Smooth muscle cell (in vitro differentiated cells): ENCODE measurements around the gene EFNB2. TPM values are rescaled to one million over a fixed set of nuclear protein-coding genes. Genes with fewer than 3 reads are reported as not detected.

ENCODE experiments used
- DNase-seq: peaks from one replicate; lab custom pipeline; 2025; ENCODE audit not compliant: unreplicated experiment; lab: John Stamatoyannopoulos, UW
- H2AFZ ChIP-seq: fragments of 200-600 bp; sonication (generic); 2 replicates; pipeline ENCODE4 v1.6.0; 2016; ENCODE audit warnings: antibody characterized with exemption, low read depth, mild to moderate bottlenecking
- H3F3A ChIP-seq: fragments of 200-600 bp; sonication (generic); 2 replicates; pipeline ENCODE4 v1.6.0; 2017; ENCODE audit warnings: antibody characterized with exemption, low read depth
- H3K27ac ChIP-seq: fragments of 200-600 bp; sonication (generic); 2 replicates; pipeline ENCODE4 v1.5.1; 2016; ENCODE audit warnings: low read depth, mild to moderate bottlenecking
- H3K27me3 ChIP-seq: fragments of 200-600 bp; sonication (generic); 2 replicates; pipeline ENCODE4 v1.6.1; 2016; ENCODE audit warnings: low read depth, mild to moderate bottlenecking
- H3K36me3 ChIP-seq: fragments of 200-600 bp; sonication (generic); 2 replicates; pipeline ENCODE4 v1.5.1; 2016; ENCODE audit warnings: low read depth
- H3K4me1 ChIP-seq: fragments of 200-600 bp; sonication (generic); 2 replicates; pipeline ENCODE4 v1.5.1; 2016; ENCODE audit warnings: low read depth
- H3K4me2 ChIP-seq: fragments of 200-600 bp; sonication (generic); 2 replicates; pipeline ENCODE4 v1.6.0; 2016; ENCODE audit warnings: mild to moderate bottlenecking
- H3K4me3 ChIP-seq: fragments of 200-600 bp; sonication (generic); 2 replicates; pipeline ENCODE4 v1.5.1; 2016; ENCODE audit warnings: mild to moderate bottlenecking
- H3K79me2 ChIP-seq: fragments of 200-600 bp; sonication (generic); 2 replicates; pipeline ENCODE4 v1.6.0; 2016; ENCODE audit warnings: low read depth, mild to moderate bottlenecking
- H3K9ac ChIP-seq: fragments of 200-600 bp; sonication (generic); 2 replicates; pipeline ENCODE4 v1.6.0; 2016; ENCODE audit warnings: low read depth
- H3K9me3 ChIP-seq: fragments of 200-600 bp; sonication (generic); replicated peaks from 2 replicates; pipeline ENCODE4 v1.5.1; 2016; ENCODE audit warnings: low read depth
- H4K20me1 ChIP-seq: fragments of 200-600 bp; sonication (generic); 2 replicates; pipeline ENCODE4 v1.6.0; 2016; ENCODE audit warnings: low read depth
- WGBS: methylation state at CpG from one replicate; pipeline ENCODE4 v1.1.7; 2016; ENCODE audit warnings: low lambda C conversion rate; 5-methylcytosine and 5-hydroxymethylcytosine counted together
- polyA plus RNA-seq: library from polyadenylated mRNA; unstranded; fragments of >200 nt; fragmentation: Nextera tagmentation; extraction: Ambion mirVana; gene quantifications from 2 replicates; pipeline ENCODE4 v1.2.1, GENCODE V29; 2016
- total RNA-seq: library from RNA; depleted of rRNA; stranded (reverse); fragments of >200 nt; gene quantifications from 2 replicates; pipeline ENCODE4 v1.2.3, GENCODE V29; 2014
- TF ChIP-seq, protein P1 (sequence below): fragments of 200-600 bp; sonication (generic); IDR thresholded peaks from 2 replicates; pipeline ENCODE4 v1.5.1; 2017; ENCODE audit warnings: borderline replicate concordance, mild to moderate bottlenecking, antibody characterized with exemption; ENCODE audit not compliant: insufficient read depth, poor library complexity, severe bottlenecking

The EFNB2 gene
- total and polyA plus RNA-seq, 2 experiments from 2014 or later = 15.5 to 42.0 TPM

DNA sequence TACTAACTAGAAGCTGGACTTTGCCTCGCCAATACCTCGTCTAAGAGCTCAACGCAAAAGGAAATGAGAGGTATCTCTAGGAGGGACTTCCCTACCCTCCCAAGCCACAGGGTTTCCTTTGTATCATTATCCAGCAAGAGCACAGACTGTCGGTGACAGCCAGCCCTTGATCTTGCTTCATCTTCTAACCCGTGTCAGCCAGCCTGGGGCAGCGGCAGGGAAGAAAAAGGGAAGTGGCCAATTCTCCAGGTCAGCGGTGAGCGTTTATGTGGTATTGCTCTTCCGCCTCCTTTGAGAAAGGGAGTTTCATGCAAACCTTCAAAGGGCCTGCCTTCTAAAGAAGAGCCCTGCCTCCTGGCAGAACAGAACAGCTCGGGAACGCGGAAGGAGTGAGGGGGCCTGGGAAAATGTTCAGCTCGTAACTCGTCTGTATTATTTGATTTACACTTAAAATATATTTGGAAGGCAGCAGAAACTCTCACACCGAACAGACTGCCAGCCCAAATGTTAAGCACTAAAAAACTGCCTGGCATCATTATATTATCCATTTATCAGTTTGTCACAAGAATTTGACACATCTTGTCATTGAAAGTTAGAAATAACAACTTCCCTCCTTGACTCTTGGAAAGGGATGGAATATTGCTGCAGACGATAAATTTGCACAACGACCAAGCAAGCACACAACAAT, 41.8 kb downstream of the EFNB2 start:
- Histone ChIP-seq H3K9ac (no peak overlapping the region), H3K27me3 (no peaks in the 10 kb centered on the region), H2AFZ (no peak overlapping the region), H3K4me2 (no peak overlapping the region), H3K27ac (no peak overlapping the region), H3K4me3 (no peak overlapping the region), H3F3A (no peaks in the 10 kb centered on the region), H4K20me1 (no peaks in the 10 kb centered on the region), H3K4me1 (no peaks in the 10 kb centered on the region), H3K9me3 (no peaks in the 10 kb centered on the region), H3K79me2 (peaks cover 19% of the 10 kb centered on the region), H3K36me3 (peaks cover 7% of the 10 kb centered on the region)
- WGBS = 85% methylated on average over 17 of the region's 17 CpGs
- TF ChIP-seq, protein P1, sequence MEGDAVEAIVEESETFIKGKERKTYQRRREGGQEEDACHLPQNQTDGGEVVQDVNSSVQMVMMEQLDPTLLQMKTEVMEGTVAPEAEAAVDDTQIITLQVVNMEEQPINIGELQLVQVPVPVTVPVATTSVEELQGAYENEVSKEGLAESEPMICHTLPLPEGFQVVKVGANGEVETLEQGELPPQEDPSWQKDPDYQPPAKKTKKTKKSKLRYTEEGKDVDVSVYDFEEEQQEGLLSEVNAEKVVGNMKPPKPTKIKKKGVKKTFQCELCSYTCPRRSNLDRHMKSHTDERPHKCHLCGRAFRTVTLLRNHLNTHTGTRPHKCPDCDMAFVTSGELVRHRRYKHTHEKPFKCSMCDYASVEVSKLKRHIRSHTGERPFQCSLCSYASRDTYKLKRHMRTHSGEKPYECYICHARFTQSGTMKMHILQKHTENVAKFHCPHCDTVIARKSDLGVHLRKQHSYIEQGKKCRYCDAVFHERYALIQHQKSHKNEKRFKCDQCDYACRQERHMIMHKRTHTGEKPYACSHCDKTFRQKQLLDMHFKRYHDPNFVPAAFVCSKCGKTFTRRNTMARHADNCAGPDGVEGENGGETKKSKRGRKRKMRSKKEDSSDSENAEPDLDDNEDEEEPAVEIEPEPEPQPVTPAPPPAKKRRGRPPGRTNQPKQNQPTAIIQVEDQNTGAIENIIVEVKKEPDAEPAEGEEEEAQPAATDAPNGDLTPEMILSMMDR = no peak
- DNase-seq = no peak

DNA sequence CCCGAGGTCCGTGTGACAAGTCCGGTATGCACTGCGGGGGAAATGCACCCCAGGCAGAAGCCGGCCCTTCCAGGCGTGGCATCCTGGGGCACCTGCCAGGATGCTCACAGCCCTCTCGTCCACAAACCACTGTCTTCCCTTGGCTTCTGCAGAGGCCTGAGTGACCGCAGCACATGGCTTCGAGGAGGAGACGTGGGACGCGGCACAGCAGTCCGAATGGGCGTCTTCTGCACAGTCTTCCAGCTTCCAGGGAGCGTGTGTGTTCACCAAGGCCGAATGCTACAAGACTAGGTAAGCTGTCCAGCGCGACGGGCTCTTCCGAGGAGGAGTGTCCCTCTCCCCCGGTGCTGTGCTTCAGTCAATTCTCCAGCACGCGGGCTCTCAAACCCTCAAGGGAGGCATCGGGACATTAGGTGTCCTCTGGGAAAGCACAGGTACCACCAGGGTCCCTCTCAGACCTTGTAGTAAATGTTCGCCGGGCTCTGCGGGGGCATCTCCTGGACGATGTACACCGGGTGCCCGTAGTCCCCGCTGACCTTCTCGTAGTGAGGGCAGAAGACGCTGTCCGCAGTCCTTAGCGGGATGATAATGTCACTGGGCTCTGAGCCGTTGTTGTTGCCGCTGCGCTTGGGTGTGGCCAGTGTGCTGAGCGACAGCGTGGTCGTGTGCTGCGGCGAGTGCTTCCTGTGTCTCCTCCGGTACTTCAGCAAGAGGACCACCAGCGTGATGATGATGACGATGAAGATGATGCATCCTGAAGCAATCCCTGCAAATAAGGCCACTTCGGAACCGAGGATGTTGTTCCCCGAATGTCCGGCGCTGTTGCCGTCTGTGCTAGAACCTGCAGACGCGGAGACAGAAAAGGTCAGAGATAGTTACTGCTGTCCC, 42.6 kb downstream of the EFNB2 start:
- Histone ChIP-seq H3K27me3 (no peaks in the 10 kb centered on the region), H3F3A (no peaks in the 10 kb centered on the region), H4K20me1 (no peaks in the 10 kb centered on the region), H3K79me2 (peaks cover 18% of the 10 kb centered on the region), H2AFZ (no peak overlapping the region), H3K4me2 (no peak overlapping the region), H3K36me3 (peaks cover 7% of the 10 kb centered on the region), H3K4me1 (no peaks in the 10 kb centered on the region), H3K9ac (no peak overlapping the region), H3K27ac (no peak overlapping the region), H3K9me3 (no peaks in the 10 kb centered on the region), H3K4me3 (no peak overlapping the region)
- 97% methylated on average over 54 of the region's 54 CpGs for WGBS
- TF ChIP-seq, protein P1 = no peak
- DNase-seq = no peak

DNA sequence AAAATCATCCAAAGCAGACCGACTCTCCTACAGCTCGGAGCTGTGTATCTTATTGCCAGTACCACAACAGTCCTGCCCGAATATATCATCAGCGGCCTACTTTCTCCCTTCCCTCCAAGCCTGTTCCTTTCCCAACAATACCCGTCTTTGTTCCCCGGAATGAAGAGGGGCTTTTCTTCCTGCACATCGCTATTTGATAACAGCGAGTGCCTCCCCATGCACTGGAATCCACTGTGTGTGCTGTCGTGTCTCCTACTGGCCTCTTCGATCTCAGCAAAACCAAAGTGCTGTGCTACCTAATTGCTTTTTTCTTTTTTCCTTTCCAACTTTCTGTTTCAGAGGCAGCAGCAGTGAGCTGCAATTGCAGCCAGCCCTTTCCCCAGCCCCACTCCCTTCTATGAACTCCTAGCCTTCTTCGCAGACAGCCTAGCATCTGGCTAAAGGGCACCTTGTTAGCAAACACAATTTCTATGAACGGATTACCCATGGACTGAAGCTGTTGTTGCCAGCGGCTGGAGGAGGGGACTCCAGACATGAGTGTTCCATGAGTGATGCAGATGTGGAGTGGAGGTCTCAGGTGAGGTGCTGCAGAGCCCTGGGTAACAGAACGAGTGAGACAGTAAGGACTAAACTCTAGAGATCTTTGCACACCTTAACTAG, 43.4 kb downstream of the EFNB2 start:
- TF ChIP-seq, protein P1 = no peak
- no peak overlapping the region for H3K4me2 ChIP-seq
- H2AFZ ChIP-seq = no peak overlapping the region
- H3K9me3 ChIP-seq = no peaks in the 10 kb centered on the region
- H4K20me1 ChIP-seq = no peaks in the 10 kb centered on the region
- DNase-seq = no peak
- no peaks in the 10 kb centered on the region for H3K27me3 ChIP-seq
- peaks cover 13% of the 10 kb centered on the region for H3K79me2 ChIP-seq
- H3F3A ChIP-seq = no peaks in the 10 kb centered on the region
- H3K4me1 ChIP-seq = no peaks in the 10 kb centered on the region
- H3K4me3 ChIP-seq = no peak overlapping the region
- H3K27ac ChIP-seq = no peak overlapping the region
- H3K36me3 ChIP-seq = peaks cover 7% of the 10 kb centered on the region
- WGBS = 88% methylated on average over 14 of the region's 14 CpGs
- no peak overlapping the region for H3K9ac ChIP-seq
